Measurements from ENCODE around the gene KCNN4.
A peak's percentile ranks its signal among the peaks of the same experiment; 100 is the strongest.
"Not testable (repeated sequence)": the region's sequence is repeated elsewhere in the genome, so short reads cannot be mapped to it uniquely, and the experiment has no call there.

KCNN4 gene

DNA sequence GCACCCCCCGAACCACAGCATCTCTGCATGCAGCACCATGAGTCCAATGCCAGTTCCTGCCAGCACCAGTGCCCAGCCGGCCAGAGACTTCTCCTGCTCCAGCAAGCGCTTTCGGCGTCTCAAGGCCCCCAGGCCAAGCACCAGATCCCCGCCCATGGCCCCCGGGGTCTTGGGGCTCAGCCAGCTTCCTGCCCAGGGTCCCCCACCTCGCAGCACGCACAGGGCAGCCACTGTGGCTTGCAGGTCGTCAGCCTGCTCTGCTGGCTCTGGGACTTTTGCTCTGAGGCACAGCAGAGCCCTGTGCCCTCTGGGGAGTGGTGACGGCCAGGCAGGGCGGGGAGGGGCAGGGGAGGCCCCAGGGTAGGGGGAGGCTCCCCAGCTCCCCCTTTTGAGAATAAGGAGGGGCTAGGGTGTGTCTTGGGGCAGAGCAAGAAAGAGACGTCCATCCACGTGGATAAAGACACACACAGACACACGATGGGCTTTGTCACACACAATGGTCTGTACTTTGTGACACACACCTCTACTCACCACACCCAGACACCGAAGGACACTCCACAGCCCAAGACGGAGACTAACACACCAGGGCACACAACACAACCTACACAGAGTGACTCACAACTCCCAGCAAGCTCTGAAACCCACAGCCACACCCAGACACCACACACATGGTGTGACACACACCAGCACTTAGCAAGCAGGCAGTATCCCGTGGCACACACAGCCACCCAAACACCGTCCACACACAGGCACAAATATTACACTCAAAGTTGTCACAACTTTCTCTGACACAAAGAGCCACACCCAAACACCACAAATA, at the start of gene KCNN4:
Gene KCNN4, minus strand, starts transcription at position 268 of the 820 bp plus-strand sequence. Its CDS starts 112 bp downstream, at position 156.
- no peak for DNase-seq (ENCODE audit: low read depth)

DNA sequence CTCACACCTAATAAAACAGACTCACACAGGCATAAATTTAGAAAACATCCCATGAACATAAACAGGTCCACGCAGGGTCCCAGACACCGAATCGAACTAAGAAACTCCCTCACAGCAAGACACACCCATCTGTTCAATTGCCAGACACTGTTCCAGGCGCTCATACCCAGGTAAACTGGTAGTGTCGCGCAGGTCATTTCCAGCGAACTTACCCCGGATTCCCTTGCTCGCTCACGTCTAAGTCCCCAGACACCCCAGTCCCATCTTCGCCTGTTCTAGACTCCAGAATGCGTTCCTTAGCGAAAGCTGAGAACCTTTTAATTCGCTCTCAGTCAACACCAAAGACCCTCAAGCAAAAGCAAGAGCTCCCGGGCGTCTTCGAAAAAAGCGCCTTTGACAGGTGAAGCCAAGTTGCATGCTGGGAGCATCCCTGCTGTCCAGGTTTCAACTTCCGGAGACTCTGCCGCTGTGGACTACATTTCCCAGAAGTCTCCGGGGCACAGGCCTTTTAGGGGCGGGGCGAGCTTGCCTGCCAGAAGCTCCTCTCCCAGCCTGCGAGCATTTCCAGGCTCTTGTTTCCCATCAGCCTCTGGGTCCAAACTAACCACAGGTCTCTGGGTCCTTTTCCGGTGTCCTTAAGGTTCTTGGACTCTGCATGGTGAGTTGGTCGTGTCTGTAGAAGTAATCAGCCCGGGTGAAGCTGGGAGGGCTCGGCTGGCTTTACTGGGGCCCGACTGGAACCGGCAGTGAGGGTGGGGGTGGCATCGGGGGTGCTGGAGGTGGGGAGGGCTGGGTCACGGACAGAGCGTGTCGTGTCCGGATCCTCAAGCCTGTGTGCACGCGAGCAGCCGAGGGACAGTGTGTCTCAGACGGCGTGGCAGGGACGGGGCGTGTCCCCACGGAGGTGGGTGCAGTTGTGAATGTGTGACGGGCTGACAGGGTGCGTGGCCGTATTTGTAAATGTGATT, 46.3 kb upstream of the KCNN4 start, which contains the start of gene ZNF283:
Gene ZNF283, plus strand, starts transcription at position 535 of the 968 bp plus-strand sequence. CDS start 6,184 bp downstream, outside the sequence.
- DNase-seq (ENCODE audit: low read depth) = peak; percentile 73

DNA sequence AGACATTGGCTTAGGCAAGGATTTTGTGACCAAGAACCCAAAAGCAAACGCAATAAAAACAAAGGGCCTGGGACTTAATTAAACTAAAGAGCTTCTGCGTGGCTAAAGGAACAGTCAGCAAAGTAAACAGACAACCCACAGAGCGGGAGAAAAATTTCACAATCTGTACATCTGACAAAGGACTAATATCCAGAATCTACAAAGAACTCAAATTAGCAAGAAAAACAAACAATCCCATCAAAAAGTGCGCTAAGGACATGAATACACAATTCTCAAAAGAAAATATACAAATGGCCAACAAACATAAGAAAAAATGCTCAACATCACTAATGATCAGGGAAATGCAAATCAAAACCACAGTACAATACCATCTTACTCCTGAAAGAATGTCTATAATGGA, 43.8 kb upstream of the KCNN4 start:
- DNase-seq (ENCODE audit: low read depth) = not testable (repeated sequence)

DNA sequence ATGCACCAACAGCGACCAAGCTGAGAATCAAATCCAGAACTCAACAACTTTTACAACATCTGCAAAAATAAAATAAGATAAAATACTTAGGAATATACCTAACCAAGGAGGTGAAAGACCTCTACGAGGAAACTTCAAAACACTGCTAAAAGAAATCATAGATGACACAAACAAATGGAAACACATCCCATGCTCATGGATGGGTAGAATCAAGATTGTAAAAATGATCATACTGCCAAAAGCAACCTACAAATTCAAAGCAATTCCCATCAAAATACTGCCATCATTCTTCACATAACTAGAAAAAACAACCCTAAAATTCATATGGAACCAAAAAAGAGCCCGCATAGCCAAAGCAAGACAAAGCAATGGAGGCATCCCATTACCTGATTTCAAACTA, 43.1 kb upstream of the KCNN4 start:
- not testable (repeated sequence) for DNase-seq (ENCODE audit: low read depth)

DNA sequence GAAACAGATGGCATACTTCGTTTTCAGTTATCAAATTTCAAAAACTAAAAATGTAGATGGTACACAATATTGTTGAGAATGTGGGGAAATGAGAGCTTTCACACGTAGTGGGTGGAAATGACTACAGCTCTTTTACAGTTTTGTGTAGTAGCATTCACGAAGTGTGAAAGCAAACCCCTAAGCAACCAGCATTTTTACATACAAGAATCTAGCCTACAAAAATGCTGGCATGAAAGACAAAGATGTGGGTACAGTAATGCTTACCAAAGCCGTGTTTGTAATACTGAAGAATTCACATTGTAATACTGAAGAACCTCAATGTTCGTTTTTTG, 40.1 kb upstream of the KCNN4 start:
- DNase-seq (ENCODE audit: low read depth) = no peak

DNA sequence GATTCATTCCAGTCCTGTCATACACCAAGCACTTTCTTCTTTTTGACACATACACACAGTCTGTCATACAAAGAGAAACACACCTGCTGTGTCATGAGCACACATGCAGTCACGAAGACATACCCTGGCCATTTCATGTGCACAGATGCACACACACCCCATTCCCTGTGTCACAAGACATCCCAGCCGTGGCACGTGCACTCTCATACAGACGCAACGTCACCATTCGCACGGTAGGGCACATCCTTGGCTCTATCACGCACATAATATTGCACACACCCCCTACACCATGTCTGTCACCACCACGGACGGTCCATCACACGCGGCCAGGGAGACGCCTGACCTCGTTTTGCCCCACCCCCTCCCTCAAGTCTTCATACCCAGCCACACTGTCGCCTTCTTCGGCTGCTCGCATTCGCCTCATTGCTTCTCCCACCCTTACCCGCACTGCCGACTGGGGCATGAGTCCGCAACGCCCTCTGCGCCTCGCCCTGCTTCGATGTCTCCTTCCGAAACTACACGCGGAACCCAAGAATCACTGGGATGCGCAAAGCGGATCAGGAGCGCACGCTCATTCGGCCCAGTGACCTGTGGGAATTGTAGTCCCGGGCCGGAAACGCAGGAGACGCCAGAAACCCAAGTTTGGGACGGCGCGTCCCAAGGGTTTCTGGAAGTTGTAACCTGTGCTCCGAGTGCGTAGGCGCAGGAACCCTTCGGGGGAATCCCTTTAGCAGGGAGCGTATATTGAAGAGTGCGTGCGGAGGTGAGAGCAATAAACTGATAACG, 39.5 kb upstream of the KCNN4 start:
- DNase-seq (ENCODE audit: low read depth) = no peak

DNA sequence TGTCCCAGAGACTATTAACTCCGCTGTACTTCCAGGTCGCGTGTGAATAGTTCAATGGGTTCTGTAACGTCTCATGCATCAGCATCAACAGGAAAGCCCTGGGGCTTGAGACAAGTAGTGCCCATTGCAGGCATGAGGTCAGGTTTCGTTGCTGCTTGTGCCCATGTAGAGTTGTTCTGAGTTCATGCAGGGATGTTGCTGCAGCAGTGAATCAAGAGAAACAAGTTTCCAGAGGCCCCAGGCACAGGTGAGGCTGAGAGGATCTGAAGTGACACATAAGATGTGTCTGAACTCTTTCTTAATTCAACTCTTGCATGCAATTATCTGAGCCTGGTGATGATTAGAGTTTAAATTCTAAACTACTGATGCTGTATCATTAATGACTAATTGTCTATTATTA, 37.7 kb upstream of the KCNN4 start:
- no peak for DNase-seq (ENCODE audit: low read depth)

DNA sequence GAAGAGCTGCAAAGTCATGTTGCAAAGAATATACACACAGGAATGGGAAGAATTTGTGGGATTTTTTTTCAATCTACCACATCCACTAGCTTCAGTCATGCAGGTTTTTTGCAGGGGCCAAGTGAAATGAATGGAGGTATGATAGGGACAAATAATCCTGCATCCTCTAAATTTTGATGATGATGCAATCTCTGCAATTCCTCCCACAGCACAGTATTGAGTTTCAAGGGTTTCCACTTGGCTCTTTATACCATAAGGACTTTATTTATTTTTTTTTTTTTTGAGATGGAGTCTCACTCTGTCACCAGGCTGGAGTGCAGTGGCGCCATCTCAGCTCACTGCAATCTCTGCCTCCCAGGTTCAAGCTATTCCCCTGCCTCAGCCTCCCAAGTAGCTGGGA, 36.7 kb upstream of the KCNN4 start:
- DNase-seq (ENCODE audit: low read depth) = not testable (repeated sequence)

DNA sequence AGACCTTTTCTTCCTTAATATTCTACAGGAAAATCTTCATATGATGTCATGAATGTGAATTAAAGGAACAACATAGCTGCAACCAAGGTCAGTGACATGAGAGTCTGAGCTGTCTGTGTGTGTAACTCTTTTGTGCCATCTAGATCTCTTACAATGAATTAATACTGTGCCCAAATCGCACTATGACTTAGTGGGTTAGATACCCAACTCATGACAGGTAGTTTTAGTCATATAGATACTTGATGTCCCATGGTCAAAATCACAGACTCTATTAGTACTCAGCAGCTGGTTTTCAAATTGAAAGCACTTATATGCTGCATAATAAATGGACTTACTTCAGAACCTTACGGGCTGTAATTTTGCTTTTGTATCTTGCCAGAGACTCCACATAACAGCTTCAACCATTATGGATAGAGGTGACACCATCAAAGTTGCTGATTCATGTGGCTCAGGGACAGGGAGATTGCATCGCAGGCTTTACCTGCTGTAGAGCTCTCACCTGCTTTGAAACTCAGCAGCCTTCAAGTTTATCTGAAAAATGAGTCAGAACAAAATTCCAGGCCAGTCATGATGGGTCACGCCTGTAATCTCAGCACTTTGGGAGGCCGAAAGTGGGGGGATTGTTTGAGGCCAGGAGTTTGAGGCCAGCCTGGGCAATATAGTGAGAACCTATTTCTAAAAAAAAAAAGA, 34.0 kb upstream of the KCNN4 start:
- no peak for DNase-seq (ENCODE audit: low read depth)

DNA sequence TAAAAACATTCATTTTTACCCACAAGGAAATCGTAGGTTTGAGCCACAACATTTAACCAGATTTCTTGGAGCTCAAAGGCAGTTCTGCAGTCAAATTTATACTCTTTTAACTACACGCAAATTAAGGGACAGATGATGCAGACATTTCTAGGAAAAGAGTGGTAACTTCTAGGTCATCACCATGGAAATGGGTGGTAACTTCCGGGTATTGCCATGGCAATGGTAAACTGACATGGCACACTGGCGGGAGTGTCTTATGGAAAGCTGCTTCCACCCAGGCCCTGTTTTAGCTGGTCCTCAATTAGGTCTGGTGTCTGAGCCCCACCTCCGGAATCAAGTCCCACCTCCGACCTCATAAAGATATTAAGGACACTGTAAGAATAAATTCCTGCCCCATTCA, 31.9 kb upstream of the KCNN4 start:
- no peak for DNase-seq (ENCODE audit: low read depth)

DNA sequence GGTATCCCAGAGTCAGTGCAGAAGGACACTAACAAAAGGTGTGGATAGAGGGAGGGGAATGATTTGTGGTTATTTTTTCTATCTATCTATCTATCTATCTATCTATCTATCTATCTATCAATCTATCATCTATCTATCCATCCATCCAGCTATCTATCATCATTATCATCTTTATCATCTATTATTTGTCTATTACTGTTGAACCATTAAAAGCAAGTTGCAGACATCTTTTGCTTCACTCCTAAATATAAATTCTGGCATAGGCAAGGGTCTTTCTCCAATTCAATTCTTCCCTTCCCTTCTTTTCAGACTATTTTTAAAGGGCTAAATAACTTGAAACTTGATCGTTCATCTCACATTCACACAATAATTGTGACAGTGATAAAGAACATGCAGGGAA, 31.5 kb upstream of the KCNN4 start:
- DNase-seq (ENCODE audit: low read depth) = no peak

DNA sequence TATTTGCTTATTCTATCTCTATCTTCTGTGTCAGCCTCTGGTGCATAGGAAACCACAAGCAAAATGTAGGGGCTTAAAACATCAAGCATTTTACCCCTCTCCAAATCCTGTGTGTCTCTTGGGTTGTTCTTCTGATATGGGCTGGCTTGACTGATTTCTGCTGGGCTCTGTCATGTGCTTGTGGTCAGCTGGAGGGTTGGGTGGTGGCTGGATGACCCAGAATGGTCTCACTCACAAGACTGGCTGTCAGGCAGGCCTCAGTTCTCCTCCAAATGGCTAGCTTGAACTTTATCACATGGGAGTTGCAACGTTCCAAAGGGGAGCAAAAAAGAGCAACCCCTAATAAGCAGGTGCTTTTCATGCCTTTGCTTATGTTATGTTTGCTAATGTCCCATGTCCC, 31.1 kb upstream of the KCNN4 start:
- no peak for DNase-seq (ENCODE audit: low read depth)

DNA sequence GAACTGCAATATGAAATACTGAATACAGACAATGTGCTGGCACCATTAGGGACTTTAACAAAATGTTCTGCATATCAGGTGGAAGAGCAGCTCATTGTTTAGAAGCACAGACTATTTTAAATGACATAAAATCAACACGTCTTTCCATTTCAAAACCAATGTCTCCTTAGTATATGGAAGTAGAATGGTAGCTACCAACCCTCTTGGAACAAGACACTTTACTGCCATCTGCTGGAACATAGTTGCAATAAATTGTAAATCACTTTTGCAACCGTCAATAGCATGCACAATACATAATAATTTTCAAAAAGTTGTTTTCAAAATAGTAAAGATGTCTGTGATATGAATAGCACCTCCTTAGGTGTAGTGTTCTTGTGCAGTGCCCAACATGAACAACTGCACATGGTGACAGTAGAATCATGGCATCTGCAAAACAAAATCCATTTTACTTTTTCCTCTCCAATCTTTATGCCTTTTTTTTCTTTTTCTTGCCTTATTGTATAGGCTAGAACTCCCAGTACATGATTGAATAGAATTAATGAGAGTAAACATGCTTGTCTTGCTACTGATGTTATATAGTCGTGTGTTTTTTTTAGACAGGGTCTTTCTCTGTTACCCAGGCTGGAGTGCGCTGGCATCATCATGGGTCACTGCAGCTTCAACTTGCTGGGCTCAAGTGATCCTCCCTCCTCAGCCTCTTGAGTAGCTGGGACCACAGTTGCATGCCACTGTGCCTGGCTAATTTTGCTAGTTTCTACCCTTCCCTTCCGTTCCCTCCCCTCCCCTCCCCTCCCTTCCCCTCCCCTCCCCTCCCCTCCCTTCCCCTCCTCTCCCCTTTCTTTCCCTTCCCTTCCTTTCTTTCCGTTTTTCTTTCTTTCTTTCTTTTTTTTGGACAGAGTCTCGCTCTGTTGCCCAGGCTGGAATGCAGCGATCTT, 29.3 kb upstream of the KCNN4 start:
- no peak for DNase-seq (ENCODE audit: low read depth)

DNA sequence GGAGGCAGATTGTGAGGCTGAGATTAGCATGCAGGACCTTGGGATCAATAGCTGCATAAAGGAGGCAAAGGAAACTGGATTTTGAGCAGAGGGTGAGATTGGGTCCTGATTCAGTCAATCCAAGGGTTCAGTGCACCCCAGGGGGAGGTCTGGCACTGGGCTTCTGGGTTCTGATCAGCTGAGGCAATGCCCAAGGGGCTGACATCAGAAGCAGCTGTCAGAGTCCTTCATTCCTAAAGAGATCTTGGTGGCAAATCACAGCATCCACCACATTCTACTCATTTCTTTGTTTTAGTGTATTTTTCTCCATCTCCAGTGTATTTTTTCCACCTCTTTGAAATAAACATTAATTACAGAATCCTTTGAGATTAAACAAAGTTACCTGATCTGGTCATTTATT, 26.9 kb upstream of the KCNN4 start:
- DNase-seq (ENCODE audit: low read depth) = no peak

DNA sequence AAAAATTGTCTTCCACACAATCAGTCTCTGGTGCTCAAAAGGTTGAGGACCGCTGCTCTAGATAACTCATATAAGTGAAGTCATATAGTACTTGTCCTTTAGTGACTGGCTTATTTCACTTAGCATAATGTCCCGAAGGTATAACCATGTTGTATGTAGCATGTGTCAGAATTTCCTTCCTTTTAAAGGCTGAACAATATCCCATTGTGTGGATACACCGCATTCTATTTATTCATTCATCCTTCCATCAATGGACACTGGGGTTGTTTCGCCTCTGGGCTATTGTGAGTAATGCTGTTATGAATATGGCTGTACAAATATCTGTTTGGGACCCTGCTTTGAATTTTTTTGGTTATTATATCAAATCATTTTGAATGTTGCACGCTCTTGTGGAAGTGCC, 26.1 kb upstream of the KCNN4 start:
- DNase-seq (ENCODE audit: low read depth) = no peak

DNA sequence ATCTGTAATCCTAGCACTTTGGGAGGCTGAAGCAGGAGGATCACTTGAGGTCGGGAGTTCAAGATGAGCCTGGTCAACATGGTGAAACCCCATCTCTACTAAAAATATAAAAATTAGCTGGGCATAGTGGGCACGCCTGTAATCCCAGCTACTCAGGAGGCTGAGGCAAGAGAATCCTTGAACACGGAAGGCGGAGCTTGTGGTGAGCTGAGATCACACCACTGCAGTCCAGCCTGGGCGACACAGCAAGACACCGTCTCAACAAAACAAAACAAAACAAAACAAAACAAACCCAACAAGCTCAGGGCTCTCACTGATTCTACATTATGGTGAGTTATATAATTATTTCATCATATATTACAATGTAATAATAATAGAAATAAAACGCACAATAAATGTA, 25.6 kb upstream of the KCNN4 start:
- not testable (repeated sequence) for DNase-seq (ENCODE audit: low read depth)

DNA sequence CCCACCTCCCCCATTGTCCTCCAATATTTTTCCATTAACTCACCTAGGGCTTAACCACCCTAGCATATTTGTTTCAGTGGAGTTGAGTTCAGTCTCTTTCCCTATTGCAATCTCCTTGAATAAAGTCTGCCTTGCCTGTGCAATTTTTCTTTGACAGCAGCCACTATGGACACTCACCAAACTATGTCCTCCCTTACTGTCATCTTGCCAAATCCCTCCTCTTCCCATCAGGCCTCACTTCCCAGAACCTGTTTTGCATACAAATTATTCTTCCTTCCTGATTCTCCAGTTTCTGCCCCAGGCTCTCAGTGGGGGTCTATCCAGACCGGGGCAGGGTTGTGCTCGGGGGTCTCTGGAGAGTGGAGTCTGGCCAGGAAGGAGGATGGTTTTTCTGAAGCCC, 23.7 kb upstream of the KCNN4 start:
- no peak for DNase-seq (ENCODE audit: low read depth)

DNA sequence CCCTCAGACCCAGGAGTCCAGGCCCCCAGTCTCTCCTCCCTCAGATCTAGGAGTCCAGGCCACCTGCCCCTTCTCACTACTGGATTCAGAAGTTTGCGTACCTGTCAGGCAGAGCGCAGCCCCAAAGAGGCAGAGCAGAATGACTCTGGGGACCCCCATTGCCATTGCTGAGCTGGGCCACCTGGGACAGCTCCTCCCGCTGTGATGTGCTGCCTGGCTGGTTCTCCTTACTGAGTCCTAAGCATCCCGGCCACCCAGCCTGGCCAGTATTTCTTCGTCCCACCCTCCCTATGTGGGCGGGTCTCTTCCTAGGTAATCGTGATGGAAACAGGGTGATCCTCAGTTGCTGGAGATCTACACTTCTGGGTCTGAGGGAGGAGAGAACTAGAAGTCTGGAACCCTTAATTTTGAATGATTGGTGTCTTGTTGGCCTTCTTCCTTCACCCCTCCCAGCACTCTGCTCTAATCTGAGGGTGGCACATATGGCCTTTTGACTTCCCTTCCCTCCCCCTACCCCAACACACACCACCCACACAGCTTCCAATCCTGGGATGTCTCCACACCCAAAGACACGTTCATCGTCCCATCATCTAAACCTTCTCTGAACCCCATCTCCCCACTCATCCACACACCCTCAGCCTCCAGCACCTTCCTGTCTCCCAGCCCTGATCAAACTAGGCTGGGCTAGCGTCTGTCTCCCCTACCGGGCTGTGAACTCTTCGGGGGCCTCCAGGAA, 21.6 kb upstream of the KCNN4 start, which contains the start of gene LYPD5:
Gene LYPD5, minus strand, starts transcription at position 232 of the 736 bp plus-strand sequence. Its CDS starts 67 bp downstream, at position 165.
- DNase-seq (ENCODE audit: low read depth) = no peak

DNA sequence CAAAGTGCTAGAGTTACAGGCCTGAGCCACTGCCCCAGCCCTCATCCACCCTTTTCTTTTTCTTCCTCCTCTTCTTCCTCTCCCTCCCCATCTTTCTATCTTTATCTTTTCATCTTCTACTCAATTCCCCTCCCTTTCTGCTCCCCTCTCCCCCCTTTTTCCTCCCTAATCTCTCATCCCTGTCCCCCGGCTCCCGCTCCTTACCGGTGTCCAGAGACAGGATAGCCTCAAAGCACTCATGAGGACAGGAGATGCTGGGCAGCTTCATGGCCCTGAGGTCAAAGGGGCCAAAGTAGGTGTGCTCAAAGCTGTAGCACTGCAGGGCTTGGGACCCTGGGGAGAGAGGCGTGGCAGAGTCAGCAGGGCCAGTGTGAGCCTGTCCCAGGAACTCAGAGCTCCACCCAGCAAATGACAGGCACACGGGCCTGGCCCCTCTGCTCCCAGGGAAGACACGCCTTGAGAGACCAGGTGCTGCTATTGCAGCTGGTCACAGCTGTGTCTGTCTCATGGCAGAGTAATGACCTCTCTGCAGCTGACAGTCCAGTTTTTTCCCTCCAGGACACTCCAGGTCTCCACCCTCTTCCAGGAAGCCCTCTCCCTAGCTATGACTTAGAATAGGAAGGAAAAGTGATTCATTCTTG, 18.8 kb upstream of the KCNN4 start:
- DNase-seq (ENCODE audit: low read depth) = no peak
